ENCODE data around the gene PTPRG. TPM values are rescaled to one million over a fixed set of nuclear protein-coding genes. Genes with fewer than 3 reads are reported as not detected.

The PTPRG gene
- total RNA-seq, 1 experiment from 2014 or later, result 32.1 TPM

DNA sequence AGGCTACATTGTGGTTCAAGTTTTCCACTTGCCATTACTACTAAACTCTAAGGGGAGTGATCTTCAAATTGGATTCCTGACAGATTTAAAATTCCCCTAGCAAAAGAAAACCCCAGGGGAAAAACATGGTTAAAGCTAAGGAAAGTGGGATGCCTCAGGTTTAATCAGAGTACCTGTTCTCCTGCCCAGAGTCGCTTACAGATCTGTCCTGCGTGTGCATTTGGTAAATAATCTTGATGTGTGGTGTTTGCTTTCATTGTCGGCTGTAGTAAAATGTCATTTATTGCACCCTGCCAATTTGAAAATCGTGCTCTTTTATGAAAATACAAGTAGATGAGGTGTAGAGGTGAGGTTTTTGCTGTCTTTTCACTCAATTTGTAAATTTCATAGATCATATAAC is 323.4 kb downstream of the PTPRG start:
- ChIA-PET POLR2A (no interaction called here), CTCF (no interaction called here), RAD21 (ENCODE audit: low non-redundant PET in 1 of 2, low total read pairs in 2 of 2, uncharacterized antibody in 2 of 2, unreplicated experiment in 2 of 2) (no interaction called here)
- H4K20me1 ChIP-seq (ENCODE audit: insufficient read depth), result no peaks in the 10 kb centered on the region
- no peaks in the 10 kb centered on the region for H3K27me3 ChIP-seq (ENCODE audit: insufficient read depth, low read length)
- TF ChIP-seq EZH2 (IDR thresholded peaks at IDR 0.05) (no peak), RAD21 (IDR thresholded peaks at IDR 0.05; ENCODE audit: low read depth) (no peak), CEBPB (IDR thresholded peaks at IDR 0.05; ENCODE audit: low read depth) (no peak), SIN3A (IDR thresholded peaks at IDR 0.05; ENCODE audit: low read depth) (no peak), TCF7L2 (IDR thresholded peaks at IDR 0.05; ENCODE audit: borderline replicate concordance, extremely low read depth, insufficient read depth, insufficient read length) (no peak), ZFX (IDR thresholded peaks at IDR 0.05) (no peak), ZNF274 (IDR thresholded peaks at IDR 0.05; ENCODE audit: low read depth, low read length) (no peak), YY1 (IDR thresholded peaks at IDR 0.05; ENCODE audit: extremely low read depth, insufficient replicate concordance, low read depth, low read length) (no peak), CBX3 (IDR thresholded peaks at IDR 0.05; ENCODE audit: low read depth) (no peak), FOSL1 (IDR thresholded peaks at IDR 0.05; ENCODE audit: low read depth) (no peak), ELF1 (IDR thresholded peaks at IDR 0.05; ENCODE audit: borderline replicate concordance, low read depth) (no peak), JUND (IDR thresholded peaks at IDR 0.05) (no peak), SRF (IDR thresholded peaks at IDR 0.05; ENCODE audit: low read depth) (no peak), EZH2phosphoT487 (IDR thresholded peaks at IDR 0.05; ENCODE audit: borderline replicate concordance) (no peak), SP1 (IDR thresholded peaks at IDR 0.05; ENCODE audit: low read depth) (no peak)
- TF ChIP-seq, protein P1, sequence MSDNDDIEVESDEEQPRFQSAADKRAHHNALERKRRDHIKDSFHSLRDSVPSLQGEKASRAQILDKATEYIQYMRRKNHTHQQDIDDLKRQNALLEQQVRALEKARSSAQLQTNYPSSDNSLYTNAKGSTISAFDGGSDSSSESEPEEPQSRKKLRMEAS (IDR thresholded peaks at IDR 0.05), result no peak
- TF ChIP-seq, protein P2, sequence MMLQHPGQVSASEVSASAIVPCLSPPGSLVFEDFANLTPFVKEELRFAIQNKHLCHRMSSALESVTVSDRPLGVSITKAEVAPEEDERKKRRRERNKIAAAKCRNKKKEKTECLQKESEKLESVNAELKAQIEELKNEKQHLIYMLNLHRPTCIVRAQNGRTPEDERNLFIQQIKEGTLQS (IDR thresholded peaks at IDR 0.05), result no peak
- TF ChIP-seq, protein P3, sequence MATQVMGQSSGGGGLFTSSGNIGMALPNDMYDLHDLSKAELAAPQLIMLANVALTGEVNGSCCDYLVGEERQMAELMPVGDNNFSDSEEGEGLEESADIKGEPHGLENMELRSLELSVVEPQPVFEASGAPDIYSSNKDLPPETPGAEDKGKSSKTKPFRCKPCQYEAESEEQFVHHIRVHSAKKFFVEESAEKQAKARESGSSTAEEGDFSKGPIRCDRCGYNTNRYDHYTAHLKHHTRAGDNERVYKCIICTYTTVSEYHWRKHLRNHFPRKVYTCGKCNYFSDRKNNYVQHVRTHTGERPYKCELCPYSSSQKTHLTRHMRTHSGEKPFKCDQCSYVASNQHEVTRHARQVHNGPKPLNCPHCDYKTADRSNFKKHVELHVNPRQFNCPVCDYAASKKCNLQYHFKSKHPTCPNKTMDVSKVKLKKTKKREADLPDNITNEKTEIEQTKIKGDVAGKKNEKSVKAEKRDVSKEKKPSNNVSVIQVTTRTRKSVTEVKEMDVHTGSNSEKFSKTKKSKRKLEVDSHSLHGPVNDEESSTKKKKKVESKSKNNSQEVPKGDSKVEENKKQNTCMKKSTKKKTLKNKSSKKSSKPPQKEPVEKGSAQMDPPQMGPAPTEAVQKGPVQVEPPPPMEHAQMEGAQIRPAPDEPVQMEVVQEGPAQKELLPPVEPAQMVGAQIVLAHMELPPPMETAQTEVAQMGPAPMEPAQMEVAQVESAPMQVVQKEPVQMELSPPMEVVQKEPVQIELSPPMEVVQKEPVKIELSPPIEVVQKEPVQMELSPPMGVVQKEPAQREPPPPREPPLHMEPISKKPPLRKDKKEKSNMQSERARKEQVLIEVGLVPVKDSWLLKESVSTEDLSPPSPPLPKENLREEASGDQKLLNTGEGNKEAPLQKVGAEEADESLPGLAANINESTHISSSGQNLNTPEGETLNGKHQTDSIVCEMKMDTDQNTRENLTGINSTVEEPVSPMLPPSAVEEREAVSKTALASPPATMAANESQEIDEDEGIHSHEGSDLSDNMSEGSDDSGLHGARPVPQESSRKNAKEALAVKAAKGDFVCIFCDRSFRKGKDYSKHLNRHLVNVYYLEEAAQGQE (IDR thresholded peaks at IDR 0.05; ENCODE audit: low read depth), result no peak
- TF ChIP-seq, protein P4, sequence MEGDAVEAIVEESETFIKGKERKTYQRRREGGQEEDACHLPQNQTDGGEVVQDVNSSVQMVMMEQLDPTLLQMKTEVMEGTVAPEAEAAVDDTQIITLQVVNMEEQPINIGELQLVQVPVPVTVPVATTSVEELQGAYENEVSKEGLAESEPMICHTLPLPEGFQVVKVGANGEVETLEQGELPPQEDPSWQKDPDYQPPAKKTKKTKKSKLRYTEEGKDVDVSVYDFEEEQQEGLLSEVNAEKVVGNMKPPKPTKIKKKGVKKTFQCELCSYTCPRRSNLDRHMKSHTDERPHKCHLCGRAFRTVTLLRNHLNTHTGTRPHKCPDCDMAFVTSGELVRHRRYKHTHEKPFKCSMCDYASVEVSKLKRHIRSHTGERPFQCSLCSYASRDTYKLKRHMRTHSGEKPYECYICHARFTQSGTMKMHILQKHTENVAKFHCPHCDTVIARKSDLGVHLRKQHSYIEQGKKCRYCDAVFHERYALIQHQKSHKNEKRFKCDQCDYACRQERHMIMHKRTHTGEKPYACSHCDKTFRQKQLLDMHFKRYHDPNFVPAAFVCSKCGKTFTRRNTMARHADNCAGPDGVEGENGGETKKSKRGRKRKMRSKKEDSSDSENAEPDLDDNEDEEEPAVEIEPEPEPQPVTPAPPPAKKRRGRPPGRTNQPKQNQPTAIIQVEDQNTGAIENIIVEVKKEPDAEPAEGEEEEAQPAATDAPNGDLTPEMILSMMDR (IDR thresholded peaks at IDR 0.05 in 2 of 3, conservative IDR thresholded peaks at IDR 0.05 in 1 of 3; ENCODE audit: borderline replicate concordance in 1 of 3, insufficient read depth in 1 of 3, low read depth in 2 of 3, low read length in 2 of 3), result no peak
- H2AFZ ChIP-seq (ENCODE audit: low read depth, low read length, poor library complexity, severe bottlenecking), result no peak overlapping the region
- no peak overlapping the region for H3K27ac ChIP-seq (ENCODE audit: low read depth, low read length)
- no peaks in the 10 kb centered on the region for H3K79me2 ChIP-seq (ENCODE audit: insufficient read depth, low read length)
- intact Hi-C loops (cut with micrococcal nuclease), result no loop called here
- H3K9me2 ChIP-seq (ENCODE audit: insufficient read depth), result no peaks in the 10 kb centered on the region
- H3K9ac ChIP-seq (ENCODE audit: low read length), result no peak overlapping the region
- H3K4me2 ChIP-seq (ENCODE audit: low read length), result no peak overlapping the region
- BruUV-seq (replicated peaks), result no TSS peak
- H3K9me3 ChIP-seq (ENCODE audit: control insufficient read depth in 1 of 2, insufficient read depth in 1 of 2, low read depth in 1 of 2, low read length in 2 of 2), result no peaks in the 10 kb centered on the region
- ATAC-seq (no peak), DNase-seq (ENCODE audit: low read depth, low spot score) (no peak)
- no peaks in the 10 kb centered on the region for H3K4me1 ChIP-seq (ENCODE audit: control insufficient read depth in 1 of 2, insufficient read depth in 2 of 2, low read length in 2 of 2)
- H3K36me3 ChIP-seq (ENCODE audit: control insufficient read depth in 1 of 2, insufficient read depth in 2 of 2, low read length in 2 of 2), result no peaks in the 10 kb centered on the region
- no peak overlapping the region for H3K4me3 ChIP-seq (replicated peaks in 1 of 2; ENCODE audit: low read depth in 1 of 2, low read length in 2 of 2)
